Activated gamma-delta T cell treated with anti-CD3 and anti-CD28 coated beads, Interleukin-2, amount 50 U/mL, for 16 hours (primary cell): Measurements from ENCODE around the gene PDRG1.
"Not testable (repeated sequence)": the region's sequence is repeated elsewhere in the genome, so short reads cannot be mapped to it uniquely, and the experiment has no call there.

Source experiments
- DNase-seq: peaks from one replicate; pipeline ENCODE4 v3.0.0-alpha.2; 2020; ENCODE audit warnings: low read depth

PDRG1 gene

GRCh38 chr20:31966991-31967655 lies 15.3 kb upstream of the PDRG1 start:
- DNase-seq, result no peak

GRCh38 chr20:31963889-31964288 lies 12.0 kb upstream of the PDRG1 start:
- no peak for DNase-seq

- no peak for DNase-seq
Measured at GRCh38 chr20:31962761-31963160, 10.9 kb upstream of the PDRG1 start.

DNA sequence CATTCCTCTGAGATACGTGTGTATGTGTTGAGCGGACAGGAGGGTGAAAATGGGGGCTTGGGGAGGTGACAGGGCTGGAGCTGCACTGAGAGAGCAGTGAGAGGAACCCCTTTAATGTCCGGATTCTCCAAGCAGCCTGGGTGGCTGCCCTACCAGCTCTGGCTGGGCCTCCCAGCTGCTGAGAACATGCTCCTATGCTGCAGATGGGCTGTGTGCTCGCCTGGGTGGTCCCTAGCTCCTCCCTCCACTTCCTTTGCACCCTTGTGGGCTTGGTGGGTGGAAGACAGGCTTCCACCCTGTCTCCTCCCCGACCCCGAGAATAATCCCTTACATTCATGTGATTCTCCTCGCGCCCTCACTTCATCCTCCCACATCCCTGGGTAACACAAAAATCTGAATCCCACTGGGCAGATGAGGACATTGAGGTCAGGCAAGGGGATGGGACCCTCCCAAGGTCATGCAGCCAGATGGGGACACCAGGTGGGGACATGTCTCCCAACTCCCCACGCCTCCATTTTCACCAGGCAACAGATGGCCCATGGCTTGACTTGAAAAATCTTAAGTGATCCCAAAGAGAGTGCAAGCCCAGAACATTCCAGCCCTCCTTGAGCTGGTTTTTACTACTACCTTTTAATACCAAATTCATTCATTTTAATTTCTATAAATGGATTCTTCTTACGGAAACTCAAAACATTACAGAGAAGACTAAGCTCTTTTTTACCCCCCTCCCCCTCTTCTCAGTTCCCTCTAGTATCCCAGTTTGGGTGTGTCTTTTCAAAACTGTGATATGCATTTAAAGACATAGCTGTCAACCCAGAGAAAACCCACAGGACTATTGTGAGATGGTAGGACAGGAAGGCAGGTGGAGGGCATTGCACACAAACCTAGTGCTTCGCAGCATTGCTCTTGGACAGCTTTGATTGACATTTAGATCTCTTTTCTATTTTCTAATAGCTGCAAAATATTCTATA lies 5.0 kb upstream of the PDRG1 start:
- DNase-seq, result no peak

DNA sequence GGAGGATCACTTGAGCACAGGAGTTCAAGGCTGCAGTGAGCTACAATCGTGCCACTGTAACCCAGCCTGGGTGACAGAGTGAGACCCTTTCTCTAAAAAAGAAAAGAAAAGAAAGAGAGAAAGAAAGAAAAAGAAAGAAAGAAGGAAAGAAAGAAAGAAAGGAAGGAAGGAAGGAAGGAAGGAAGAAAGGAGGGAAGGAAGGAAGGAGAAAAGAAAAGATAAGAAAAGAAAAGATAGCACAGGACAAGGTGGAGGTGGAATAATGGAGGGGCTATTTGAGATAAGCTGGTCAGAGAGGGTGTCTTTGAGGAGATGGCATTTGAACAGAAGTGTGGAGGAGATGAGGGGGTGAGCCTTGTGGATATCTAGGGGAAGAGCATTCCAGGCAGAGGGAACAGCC lies 2.7 kb upstream of the PDRG1 start:
- DNase-seq, result no peak

DNA sequence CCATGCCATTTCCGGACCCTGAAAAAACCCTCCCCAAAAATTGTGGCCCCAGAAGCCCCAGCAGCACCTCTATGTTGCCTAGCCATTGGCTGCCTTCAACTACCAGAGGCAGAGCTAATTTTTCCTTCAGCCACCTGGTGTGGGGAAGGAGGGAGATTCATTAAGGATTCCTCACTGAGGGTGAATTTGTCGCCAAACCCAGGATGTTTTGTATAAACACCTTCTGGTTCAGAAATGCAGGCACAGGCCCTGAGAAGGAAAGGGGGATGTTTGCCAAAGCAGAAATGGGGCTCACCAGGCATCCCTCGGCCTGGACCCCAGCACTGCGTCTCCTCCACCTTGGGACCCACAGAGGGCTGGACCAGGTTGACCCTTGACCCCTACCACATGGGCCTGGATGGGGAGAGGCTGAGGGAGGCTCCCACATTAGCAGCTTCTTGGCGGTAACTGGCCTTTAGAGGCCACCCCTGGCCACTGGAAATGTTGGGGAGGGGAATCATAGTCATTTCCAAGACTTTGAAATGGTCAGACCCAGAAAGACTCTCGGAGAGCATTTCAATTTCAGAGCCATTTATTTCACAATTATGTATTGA lies 1.8 kb upstream of the PDRG1 start:
- no peak for DNase-seq

DNA sequence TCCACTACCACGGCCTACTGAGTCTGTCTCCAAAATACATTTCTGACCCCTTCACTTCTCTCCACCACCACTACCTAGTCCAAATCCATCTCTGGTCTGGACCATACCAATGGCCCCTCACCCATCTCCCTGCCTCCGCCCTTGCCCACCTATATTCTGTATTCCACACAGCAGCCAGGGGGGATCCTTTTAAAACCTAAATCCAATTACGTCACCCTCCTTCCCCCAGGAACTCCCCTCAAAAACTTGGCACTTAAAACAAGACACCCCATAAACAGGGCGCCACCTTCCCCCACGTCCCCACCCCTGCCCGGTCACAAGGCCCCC lies 680 bp downstream of the PDRG1 start:
- DNase-seq, result no peak

- no peak for DNase-seq
Measured at GRCh38 chr20:31949877-31950646, 1.8 kb downstream of the PDRG1 start.

DNA sequence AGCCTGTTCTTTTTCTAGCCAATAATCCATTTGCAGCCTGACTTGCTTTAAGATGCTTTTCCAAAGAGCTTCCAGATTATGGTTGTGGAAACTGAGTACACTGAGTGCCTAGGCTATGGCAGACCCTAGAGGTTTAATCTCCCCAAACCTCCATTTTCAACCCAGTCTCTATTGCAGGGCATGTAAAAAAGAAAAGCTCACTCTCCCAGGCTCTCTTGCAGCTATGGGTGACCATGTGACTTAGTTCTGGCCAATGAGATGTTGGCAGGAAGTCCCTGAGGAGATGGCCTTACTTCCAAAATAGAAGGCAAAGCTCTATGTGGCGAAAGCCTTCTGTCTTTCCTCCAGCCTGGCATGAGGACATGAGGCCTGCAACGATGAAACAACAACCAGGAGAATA lies 3.8 kb downstream of the PDRG1 start:
- no peak for DNase-seq

DNA sequence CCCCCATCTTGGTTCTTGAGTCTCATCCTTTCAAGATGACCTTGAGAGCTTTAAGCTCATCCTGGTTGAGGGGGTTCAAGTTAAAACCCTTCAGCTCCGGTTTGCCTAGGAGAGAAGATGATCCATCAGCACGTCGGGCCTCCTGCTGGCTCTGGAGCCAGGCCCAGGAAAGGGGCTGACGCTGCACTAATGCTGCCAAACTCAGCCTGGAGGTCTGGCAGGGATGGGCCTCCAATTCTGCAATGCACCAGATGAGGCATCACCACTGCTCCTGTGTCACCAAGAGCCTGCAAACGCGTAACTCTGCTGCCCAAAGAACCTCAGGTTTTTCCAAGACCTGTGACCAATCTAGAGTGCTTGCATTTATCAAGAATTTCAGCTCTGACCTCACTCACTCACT lies 6.1 kb downstream of the PDRG1 start:
- DNase-seq, result no peak

DNA sequence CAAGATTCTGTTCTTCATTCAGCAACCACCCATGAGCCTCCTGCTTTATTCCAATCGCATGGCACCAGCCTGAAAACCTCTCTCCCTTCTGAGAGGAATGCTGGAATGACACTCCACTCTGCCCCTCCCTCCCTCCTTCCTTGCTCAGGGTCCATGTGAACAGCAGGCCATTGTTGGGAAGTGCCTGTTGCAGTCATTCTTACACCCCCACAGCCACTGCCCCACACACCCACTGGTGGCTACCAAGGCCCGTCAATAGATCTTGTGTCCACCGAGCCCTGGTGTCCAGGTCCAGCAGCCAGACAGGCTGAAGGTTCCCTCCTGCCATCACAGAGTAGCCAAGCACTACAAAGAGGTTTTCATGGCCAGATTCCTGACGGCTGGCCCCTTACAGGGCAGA lies 6.5 kb downstream of the PDRG1 start:
- no peak for DNase-seq

DNA sequence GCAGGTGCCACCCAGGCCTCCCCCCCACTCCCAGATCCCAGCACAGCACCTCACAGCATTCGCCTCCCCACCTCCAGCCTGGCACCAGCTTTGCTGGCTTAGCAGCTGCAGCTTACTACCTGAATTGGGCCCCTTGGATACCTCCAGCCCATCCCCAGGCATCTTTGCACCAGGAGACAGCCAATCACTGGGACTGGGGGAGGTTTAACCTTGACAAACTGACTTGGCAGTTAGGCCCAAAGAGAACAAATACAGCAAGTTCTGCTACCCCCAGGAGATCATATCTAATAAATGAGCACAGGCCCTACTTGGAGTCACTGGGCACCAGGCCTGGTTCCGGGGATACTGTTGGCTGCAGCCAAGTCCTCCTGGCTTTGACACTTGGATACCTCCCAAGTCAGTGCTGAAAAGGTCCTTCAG lies 8.8 kb downstream of the PDRG1 start:
- DNase-seq, result no peak

DNA sequence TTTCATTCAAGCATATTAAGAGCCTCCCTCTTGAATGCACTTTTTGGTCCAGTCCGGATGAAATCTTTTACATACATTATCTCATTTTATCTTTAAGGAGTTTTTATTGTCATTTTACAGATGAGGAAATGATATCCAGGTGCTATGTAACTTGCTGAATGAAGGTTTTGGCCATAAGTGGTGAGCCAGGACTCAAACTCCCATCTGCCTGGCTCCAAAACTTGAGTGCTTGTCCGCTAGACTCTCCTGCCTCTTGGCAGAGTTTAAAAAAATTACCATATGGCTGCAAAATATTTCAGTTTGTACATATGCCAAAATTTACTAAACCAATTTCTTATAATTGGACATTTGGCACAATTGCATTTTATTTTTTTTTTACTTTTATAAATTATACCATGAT lies 12.2 kb downstream of the PDRG1 start:
- no peak for DNase-seq

DNA sequence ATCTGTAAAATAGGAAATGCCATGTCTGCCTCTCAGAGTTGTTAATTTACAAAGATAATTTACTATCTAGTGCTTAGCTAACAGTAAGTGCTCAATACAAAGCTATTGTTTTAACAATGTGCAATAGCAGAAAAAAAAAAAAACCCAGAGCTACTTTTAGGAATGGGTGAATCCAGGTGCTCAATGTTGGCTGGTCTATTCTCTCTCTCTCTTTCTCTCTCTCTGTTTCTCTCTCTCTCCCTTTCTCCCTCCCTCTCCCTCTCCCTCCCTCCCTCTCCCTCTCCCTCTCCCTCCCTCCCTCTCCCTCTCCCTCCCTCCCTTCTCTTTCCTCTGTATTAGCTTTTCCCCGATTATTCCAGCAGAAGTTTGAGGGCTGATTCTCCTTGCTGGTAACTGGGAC lies 14.0 kb downstream of the PDRG1 start:
- DNase-seq, result no peak

- DNase-seq, result no peak
Measured at GRCh38 chr20:31936420-31936819, 15.4 kb downstream of the PDRG1 start.

DNA sequence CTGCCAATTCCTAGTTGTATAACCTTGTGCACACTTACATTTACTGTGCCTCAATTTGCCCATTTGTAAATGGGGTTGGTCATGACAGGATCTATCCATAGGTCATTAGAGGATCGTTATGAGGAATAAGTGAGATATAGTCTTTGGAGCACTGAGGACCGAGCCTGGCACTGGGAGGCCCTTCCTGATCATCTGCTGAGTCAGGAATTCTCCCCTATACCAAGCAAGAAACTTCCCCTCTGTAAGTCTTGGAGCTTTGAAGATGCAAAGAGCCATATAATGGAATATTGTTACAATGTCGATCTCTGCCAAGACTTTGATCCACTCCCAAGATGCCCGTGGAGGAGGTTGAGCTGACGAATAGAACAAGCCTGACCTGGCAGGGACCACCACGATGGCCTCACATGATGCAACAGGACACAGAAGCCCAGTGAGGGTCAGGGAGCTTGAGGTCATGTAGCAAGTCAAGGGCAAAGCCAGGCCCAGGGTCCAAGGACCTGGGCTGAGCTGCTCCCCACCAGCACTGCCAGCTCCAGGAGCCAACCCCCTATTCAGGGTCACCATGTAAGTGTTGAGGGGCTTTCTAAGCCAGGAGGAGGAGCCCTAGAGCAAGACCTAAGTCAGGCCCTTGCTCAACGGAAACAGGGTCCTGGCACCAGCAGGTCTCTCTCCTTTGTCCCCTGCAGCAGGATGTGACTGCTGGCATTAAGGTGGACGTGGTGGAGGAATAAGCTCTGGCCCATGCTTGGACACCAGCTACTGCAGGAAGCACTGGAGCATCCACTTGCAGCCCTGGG lies 16.7 kb downstream of the PDRG1 start:
- DNase-seq, result no peak

- DNase-seq, result no peak
Measured at GRCh38 chr20:31934491-31934890, 17.4 kb downstream of the PDRG1 start.

DNA sequence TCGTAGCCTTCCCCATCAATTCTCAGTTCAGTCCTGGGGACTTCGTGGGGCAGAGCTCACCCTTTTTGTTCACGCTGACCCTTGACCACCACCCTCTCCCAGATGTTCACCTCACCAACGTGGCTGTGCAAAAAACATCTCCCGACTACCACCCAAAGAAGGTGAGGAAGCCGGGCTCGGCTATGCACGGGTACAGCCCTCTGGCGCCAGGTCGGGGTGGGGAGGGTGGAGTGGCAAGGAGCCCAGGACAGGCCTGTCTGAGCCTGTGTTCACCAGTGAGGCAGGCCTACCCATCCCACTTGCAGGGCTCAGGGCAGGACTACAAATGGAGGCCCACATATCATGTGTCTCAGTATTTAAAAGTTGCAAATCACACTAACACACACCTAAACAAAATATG lies 18.1 kb downstream of the PDRG1 start:
- no peak for DNase-seq

GRCh38 chr20:31930779-31931178 lies 21.1 kb downstream of the PDRG1 start:
- DNase-seq, result no peak

- DNase-seq, result not testable (repeated sequence)
Measured at GRCh38 chr20:31929631-31930030, 22.2 kb downstream of the PDRG1 start.

DNA sequence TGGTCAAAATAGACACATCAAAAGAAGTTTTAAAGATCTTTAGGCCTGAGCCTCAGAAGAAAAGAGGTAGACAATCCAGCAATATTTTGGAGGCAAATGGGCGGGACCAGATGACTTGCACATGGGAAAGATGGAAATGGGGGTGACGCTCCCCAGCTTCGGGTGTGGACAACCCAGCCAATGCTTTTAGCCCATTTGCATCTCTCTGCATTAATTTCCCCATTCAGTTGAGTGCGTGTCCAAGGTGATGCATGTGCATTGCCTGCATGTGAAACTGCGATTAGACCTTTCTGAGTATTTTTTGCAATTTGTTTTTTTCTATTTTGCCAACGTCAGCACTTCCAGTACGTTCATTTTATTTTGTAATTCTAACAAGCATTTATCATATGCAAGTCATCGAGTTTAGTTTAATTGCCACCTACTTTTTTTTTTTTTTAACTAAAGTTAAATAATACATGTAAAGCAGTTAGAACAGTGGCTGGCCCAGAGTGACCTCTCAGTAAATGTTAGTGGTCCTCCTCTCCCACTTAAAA lies 24.2 kb downstream of the PDRG1 start:
- DNase-seq, result no peak
